Superior temporal gyrus (tissue), 1 donor: Measurements from ENCODE around the gene CACNA2D3.

Experiments
- DNase-seq: peaks from one replicate; pipeline ENCODE4 v3.0.0-alpha.2; 2016; ENCODE audit errors: extremely low spot score

CACNA2D3 gene

DNA sequence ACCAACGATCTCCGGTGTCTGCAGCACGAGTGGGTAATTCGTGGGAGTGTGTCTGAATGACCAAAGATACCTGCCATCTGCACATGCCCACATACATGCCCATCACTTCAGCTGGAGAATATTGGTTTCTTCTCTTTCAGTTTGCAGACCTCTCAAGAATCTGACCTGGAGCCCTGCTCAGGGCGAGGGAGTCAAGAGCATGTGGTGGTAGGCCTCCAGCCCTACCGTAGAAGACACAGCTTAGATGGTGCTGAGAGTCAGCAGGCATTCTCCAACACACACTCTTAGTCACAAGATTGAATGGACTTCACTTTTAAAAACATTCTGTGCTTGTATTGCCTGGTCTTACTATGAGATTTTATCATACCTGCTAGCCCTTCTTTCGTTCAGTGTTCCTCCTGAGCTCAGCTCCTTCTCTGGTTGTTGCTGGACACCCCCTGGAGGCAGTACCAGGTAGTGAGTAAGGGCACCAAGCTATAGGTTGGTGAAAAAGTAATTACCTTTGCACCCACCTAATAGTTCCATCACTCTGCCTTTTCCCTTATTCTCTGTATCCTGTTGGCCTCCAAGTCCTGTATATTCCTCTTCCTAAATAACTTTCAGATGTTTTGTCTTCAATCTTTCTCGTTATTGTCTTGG, 252.0 kb downstream of the CACNA2D3 start:
- no peak for DNase-seq

DNA sequence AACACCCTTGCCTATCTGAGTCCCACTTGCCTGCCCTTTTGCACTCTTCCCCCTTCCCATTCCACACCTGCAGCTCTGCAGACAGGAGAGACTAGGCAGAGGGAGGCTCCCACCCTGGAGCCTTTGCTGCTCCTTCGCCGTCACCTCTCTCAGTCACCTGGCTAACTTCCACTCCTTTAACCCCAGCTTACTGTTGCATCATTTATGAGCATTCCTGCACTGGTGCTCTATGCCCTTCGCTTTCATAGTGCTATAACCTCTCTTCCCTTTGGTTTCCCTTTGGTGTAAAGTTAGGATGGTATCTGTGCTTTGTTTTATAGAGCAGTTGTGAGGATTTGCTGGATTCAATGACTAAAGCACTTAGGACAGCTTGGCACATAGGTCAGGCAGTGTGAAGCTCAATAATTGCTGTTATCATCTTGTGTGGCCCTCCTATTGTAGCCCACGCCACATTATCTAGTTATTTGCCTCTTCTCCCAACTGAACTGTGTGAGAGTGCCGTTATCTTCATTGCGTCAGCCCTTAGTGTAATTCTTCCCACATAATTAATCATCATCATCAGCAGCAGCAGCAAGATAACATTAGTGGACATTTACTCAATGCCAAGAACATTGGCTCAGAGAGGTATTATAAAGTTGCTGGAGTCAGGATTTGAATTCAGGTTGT, 253.9 kb downstream of the CACNA2D3 start:
- no peak for DNase-seq

DNA sequence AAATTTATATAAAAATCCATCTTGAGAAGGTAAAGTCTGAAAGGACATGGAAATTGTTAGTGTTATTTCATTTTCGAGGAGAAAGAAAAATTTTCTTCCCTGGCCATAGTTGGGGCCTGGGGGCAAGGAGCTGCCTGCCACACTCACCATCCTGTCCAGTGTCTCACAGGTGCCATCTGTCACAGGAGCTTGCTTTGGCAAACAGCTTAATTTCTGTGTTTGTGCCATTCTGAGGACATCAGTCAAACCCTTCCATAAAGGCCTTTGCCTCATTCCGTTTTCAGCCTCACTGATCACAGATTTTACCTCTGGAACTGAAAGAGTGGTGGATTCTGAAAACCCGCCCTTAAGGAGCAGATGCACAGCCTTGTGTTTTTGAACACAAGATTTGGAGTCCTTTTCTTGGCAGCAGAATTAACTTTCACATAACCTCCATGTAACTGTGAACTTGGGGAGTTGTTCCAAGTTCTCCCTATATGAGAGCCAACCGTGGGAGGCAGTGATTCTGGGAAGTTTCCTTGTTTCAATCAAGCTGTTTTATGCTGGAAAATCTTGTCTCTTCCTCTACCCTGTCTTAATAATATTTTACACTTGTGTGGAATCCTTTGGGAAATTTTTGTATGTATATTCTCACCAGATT, 254.7 kb downstream of the CACNA2D3 start:
- peak; percentile 69 for DNase-seq

DNA sequence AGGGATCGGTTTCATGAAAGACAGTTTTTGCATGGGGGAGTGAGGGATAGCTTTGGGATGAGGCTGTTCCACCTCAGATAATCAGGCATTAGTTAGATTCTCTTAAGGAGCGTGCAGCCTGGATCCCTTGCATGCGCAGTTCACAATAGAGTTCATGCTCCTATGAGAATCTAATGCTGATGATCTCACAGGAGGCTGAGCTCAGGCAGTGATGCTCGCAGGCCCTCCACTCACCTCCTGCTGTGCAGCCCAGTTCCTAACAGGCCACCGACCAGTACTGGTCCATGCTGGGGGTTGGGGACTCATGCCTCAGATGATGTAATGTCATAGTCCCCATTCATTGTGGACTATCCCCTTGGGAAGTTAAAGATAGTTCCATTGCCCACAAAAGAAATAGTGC, 255.8 kb downstream of the CACNA2D3 start:
- DNase-seq, result no peak

DNA sequence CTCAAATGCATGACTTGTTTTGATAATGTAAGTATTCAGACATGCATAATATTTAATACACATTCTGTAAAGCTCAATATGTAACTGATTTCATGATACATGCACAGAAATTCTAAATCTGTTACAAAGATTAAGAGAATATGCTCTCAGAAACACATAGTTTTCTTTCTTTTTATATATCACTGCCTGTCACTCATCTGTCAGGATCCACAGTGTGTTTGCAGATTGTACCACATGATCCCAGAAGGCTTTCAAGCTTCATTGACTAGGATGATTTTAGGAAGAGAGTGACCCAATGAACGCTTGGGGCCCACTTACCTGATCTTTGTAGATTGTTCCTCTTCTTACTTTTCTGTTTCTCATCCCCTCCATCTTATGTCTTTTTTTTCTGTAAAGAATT, 261.9 kb downstream of the CACNA2D3 start:
- no peak for DNase-seq

DNA sequence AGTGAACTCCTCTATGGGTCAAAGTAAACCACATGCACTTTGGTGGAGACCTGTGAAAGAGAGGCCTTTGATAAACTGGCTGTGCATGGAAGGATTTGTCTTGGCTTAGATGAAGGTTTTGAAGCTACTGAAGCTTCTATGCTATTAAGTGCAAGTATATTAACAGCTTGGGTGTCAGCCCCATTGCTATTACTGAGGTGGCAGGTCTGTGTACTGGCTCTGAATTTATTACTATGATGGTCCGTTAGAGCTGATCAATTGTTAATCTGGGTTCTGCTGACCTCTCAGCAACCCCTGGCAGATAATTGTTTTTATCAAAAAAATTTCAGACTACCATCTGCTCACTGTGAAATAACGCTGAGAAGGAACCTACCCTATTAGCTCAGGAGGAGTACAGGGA, 268.2 kb downstream of the CACNA2D3 start:
- DNase-seq, result no peak

DNA sequence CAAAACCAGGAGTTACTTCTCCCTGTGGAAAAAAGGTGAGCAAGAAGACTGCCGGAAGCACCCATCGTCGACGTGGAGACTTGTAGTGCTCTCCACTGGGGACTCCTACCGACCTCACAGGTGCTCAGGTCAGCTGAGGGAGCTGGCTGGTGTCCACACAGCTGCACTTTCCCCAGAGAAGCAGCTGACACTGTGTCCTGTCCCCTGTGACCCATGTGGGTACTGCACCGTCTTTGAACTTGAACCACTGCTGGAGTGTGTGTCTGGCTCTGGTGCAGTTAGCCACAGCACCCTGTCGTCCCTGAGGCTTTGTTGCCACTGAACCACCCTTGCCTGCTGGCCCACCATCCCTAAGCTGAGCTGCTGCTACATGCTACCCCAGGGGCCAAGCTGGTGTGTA, 270.8 kb downstream of the CACNA2D3 start:
- DNase-seq, result no peak

DNA sequence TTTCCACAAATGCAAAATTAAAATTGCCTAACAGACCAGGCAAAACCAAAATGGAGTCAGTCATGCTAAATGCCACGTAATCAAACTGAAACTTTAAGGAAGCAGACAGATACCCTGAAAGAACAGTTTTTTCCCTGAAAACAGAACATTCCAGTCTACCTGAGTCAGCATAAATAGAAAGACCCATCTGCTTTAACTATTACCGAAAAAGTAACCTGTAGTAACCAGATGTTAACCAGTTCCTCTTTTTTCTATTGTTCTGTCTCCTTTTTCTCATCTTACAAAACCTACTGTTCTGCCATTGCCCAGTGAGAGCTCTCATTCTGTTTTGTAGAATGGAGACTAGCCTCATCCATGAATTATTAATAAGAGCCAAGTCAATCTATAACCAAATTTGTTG, 286.0 kb downstream of the CACNA2D3 start:
- DNase-seq, result no peak

DNA sequence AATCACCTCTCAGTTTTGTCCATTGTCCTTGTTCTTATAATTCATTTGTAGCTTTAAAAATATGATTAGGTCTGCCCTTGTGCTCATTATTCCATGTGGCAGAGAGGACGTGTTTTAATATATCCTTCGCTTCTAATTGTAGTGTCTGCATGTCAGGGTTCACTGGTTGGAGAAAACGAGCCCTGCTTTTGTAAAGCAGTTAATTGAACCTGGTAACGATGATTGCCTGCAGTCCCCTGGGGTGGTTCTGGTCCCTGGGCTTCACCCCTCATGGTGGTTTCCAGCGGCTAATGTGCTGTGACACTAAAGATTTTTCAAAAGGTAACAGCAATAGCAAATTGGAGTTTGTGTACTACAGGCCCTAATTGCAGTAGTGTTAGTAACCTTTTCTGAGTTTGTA, 299.6 kb downstream of the CACNA2D3 start:
- DNase-seq, result no peak

DNA sequence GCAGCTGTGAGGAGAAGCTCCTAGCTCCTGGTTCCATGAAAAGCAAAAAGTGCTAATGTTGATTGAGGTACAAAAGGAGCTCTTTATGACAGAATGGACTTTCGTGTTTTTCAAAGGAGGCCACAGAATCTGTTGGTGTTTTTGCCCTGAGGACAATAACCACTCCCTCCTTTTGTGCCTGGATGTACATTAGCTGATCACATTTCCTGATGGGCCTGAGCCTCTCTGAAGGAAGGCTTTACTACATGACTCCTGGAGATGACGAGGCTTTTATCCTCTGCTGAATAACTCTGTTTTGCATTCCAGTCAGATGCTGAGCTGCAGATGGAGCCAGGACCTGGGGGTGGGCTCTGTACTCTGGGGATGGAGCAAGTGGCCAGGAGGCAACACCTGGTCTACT, 301.9 kb downstream of the CACNA2D3 start:
- no peak for DNase-seq

DNA sequence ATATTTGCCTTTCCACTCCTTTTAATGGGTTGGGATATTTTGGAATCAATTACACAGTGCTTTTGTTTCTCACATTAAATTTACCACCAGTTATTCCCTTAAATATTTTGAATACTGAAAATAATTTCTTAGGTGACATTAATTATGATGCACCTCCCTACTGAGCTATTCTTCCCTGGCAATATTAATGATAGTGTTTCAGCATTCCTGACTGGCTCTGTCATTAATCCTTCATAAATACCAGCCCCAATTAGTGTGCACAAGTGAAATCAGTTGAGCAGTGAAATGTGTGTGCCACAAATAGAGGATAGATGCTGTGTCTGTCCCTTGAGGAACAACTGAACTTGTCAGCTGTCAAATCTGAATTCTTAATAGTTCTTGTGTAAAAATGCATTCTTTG, 304.0 kb downstream of the CACNA2D3 start:
- no peak for DNase-seq

DNA sequence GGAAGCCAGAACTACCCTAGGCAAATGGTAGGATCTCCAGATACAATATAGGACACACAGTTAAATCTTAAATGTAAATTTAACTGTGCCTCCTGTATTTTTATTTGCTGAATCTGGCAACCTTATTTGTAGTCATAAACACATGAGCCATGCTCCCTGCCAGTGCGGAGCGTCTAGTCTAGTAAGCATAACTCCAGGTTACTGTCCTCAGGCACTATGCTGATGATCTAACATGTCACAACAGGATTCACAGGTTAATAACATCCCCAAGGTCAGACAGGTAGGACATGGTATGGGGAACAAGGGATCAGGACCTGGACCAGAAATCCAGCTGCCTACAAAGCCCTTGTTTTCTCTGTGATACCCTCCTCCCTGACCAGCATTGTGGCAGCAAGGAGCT, 305.1 kb downstream of the CACNA2D3 start:
- DNase-seq, result no peak

DNA sequence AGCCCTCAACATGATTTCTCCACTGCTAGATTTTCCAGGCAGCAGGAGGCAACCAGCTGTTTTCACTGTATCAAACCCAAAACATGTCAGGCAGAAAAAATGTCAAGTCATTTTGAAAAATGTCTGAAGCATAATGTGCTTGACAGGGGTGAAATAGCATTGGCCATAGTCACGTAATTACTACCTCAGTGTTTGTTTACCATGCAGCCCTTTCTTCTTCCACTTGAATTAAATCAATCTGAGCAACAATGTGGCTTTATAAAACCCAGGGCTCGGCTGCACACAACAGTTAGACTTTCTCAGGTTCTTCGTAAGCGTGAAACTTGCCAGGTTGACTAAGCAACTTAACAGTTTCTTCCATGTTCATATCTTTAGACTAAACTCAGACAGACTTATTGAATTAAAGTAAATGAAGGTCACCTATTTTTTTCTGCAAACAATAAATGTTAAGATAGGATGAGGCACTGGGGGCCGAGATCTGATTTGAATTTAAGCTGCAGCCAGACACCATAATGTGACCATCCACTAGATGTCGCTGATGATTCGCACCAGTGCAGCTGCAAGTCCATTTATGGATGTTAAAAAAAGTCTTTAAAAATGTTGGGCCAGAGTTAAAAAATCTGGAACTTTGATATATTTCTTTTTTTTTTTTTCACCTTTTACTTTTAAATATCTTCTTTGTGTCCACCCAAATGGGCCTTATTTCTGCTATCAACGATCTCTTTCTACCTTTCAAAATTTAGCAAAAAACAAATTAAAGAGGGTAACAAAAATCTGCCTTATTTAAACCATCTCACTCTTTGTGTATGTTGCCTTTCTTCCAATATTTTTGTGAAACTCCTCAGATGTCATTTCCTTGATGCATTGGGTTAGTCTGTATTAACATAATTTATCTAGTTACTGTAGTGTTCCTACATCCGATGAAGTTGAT, 305.9 kb downstream of the CACNA2D3 start:
- peak; percentile 83 for DNase-seq

DNA sequence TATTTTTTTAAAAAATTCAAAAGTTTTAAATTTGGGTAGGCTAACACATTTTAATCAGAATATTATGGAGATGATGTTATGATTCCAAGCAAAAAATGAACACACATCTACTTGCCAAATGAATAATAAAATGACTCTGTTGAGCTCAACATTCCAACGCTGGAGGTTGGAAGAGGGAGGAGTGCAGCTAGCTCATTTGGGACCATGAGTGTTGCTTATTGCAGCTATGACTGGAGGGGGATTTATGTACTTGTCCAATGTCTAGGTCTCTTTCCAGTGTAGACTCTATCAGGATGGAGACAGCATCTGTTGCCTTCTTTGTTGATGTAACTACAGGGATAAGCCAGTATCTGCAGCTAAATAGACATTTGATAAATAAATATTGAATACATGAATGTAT, 310.6 kb downstream of the CACNA2D3 start:
- DNase-seq, result no peak

DNA sequence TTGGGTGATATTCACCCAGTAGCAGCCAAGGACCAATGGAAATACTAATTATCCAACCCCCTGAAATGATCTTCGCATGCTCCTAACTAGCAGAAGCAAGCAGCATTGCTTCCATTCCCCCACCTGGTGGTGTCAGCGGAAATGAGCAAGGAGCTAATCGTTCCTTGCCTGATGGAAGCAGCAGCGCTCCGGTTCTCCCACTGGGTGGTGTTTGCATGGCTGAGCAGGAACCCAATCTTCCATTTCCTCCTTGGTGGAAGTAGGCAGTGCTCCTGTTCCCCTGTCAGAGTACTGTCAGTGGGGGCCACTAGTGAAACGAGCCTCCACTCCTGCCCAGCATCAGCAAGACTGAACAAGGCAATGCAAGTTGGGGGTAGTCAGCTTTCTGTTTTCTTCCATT, 311.5 kb downstream of the CACNA2D3 start:
- DNase-seq, result no peak

DNA sequence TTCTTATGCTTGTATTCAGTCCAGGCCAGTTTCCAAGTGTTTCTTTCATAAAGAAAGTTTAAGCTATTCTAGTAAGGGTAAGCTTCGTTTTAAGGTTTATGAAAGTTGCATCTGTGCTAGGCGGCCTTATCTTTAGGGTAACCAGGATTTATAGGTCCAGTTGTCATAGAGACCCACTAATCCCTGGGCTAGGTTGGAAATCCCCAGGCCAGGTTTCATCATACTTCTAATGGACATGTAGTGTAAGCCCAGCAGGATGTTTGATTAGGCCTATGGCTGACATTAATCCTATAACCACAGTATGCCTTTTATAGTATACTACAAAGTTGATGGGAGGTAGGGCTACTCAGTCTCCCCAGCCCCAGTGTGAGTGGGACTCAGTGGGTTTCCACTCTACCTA, 312.4 kb downstream of the CACNA2D3 start:
- DNase-seq, result no peak

DNA sequence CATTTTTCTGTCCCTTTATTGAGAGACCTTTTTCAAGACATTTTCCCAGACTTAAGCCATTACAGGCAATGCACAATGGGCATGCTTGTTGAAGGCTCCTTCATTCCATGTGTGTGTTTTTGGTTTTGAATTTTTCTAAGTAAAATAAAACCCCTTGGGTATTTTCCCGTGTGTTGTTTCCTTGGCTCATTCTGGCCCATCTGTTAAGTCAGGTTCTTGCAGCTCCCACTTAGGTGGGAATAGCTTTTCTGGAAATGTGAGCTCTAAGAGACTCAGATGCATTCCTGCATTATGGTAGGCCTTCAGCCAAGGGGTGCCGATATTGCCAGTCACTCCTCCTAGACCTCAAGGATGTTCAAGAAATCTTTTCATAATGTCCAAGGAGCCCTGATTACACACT, 314.9 kb downstream of the CACNA2D3 start:
- no peak for DNase-seq

DNA sequence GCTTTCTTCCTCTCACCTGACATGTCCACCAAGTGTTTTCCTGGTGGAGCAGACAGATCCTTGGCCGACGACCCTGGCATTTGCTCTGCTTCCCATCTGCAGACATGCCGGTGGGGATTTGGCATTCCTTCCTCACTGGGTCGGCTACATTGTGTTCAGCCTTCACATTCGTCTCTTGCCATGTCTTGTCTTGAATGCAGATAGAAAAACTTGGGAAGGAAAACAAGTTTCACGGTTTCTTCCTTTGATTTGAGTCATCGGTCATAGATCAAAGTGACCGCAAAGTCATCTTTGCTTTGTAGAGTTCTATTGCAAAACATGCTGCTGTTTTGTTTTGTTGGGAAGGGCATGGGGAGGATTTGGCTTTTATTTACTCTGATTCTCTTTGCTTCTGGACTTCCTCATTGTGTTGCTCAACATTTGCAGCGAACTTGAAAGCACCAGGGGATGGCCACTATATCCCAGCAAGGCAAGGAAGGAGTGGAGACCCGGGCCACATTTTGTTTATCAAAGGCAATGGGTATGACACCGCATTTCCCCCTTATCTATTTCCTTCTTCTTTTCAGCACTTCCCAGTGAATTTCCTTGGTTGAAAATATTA, 321.3 kb downstream of the CACNA2D3 start:
- no peak for DNase-seq

DNA sequence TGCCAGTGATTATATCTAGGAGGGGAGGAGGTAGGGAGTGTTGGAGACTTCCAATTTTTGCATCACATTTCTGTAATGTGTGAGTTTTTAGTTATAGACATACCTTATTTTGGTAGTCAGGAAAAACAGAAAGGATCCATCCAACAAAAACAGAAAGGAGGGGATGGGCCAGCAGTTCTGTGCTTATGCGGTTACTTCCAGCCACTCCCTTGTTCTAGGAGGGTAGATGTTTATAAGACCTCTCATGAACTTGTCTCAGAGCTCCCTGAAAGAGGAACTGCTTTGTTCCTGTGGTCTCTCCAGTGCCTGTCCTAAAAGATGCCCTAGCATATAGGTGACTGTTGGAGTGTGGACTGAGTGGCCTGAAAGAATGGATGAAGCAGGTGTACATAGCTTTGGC, 323.3 kb downstream of the CACNA2D3 start:
- DNase-seq, result no peak

DNA sequence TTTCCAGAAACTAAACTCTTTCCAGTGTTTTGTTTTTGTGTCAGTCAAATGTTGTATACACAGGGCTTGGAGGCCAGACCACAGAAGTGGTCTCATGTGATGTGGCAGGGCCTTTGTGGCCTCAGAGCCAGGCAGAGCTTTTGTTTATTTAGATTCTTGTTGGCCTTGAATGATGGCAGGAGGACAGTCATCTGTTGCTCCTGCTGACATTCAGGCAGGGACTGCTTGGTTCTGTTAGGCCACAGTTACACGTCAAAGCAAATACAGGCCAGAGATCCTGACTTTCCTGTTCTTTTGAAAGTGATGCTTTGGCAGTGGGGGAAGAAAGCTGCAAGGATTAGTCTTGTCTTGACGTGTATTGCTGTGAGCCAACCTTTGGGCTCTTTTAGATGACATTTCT, 325.1 kb downstream of the CACNA2D3 start:
- DNase-seq, result no peak

DNA sequence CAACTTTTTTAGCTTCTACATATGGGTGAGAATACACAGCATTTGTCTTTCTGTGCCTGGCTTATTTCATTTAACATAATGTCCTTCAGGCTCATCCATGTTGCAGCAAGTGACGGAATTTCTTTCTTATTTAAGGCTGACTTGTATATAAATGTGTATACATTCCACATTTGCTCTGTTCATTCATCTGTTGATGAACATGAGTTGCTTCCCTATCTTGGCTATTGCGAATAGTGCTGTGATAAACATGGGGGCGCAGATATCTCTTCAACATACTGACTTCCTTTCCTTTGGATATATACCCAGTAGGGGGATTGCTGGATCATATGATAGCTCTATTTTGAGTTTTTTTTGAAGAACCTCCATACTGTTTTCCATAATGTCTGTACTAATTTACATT, 332.5 kb downstream of the CACNA2D3 start:
- no peak for DNase-seq

DNA sequence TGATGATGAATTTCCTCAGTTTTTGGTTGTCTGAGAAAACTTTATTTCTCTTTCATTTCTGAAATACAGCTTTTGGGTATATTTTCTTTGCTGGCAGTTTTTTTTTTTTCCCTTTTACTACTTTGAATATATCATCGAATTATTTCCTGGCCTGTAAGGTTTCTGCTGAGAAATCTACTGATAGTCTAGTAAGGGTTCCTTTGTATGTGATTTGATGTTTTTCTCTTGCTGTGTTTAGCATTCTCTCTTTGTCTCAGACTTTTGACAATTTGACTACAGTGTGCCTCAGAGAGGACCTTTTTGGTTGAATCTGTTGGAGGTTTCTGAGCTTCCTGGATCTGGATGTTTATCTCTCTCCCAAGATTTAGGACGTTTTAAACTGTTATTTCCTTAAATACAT, 336.0 kb downstream of the CACNA2D3 start:
- no peak for DNase-seq
